K562 (cell line): Measurements from ENCODE around the gene MSN. TPM values are rescaled to one million over a fixed set of nuclear protein-coding genes. Genes with fewer than 3 reads are reported as not detected.

Source experiments
- ATAC-seq: fragments of 200-7000 bp; cut with Tn5 transposase; 3 replicates; pipeline ENCODE4 v1.9.1; 2020; ENCODE audit warnings: moderate library complexity
- BruUV-seq: library from RNA; stranded (reverse); fragments of 400-500 nt; replicated peaks from 2 replicates; lab custom pipeline; 2021; lab: Mats Ljungman, UMichigan
- CTCF ChIA-PET: fragments of 300-600 bp; formaldehyde crosslinking; extraction: SDS; loops from one replicate; lab custom pipeline; 2021; ENCODE audit warnings: low intra/inter-chr PET ratio; lab: Yijun Ruan, JAX
- POLR2A ChIA-PET: fragments of 300-600, 350-650 bp; sonication (Branson Sonifier 250); formaldehyde crosslinking; extraction: SDS; loops from one replicate; lab custom pipeline; 2021; ENCODE audit warnings: antibody characterized with exemption, inconsistent platforms; lab: Yijun Ruan, JAX
- DNase-seq, 4 experiments: peaks; one replicate each; pipeline versions ENCODE4 v3.0.0 to v3.0.0-alpha.2; 2011 to 2018; ENCODE audit warnings: low spot score in 3 of 4, mixed read lengths in 3 of 4; ENCODE audit errors: extremely low read depth in 1 of 4
- FAIRE-seq: peaks from 2 replicates; lab custom pipeline; 2011; peaks lifted over from hg19 to GRCh38; lab: Jason Lieb, UNC
- H2AFZ ChIP-seq: 2 replicates; pipeline ENCODE4 v1.6.0; 2011; ENCODE audit warnings: low read depth, low read length, control low read depth, inconsistent platforms
- H3K27ac ChIP-seq: fragments of 200-600 bp; 3 replicates; pipeline ENCODE4 v1.8.0; 2011; ENCODE audit warnings: low read depth, mild to moderate bottlenecking, control low read depth, inconsistent platforms, low read length, moderate library complexity, mixed read lengths; ENCODE audit errors: extremely low read depth
- H3K27me3 ChIP-seq, 2 experiments: fragments of 300-600 bp in 1 of 2; 2 replicates in 1 of 2; 3 replicates in 1 of 2; pipeline versions ENCODE4 v1.6.0 to v1.8.0; 2011; ENCODE audit warnings: inconsistent platforms in 2 of 2, low read length in 2 of 2, mild to moderate bottlenecking in 1 of 2, mixed read lengths in 1 of 2, moderate library complexity in 1 of 2; ENCODE audit not compliant: control insufficient read depth in 2 of 2, insufficient read depth in 2 of 2
- H3K36me3 ChIP-seq: fragments of 300-600 bp; 3 replicates; pipeline ENCODE4 v1.8.0; 2011; ENCODE audit warnings: mild to moderate bottlenecking, low read length, inconsistent platforms; ENCODE audit not compliant: control insufficient read depth, insufficient read depth
- H3K4me1 ChIP-seq, 2 experiments: fragments of 200-600 bp in 1 of 2; replicated peaks in 1 of 2; 2 replicates in 1 of 2; 3 replicates in 1 of 2; pipeline versions ENCODE4 v1.5.1 to v1.8.0; 2011; ENCODE audit warnings: inconsistent platforms in 2 of 2, low read length in 2 of 2, mild to moderate bottlenecking in 1 of 2, mixed read lengths in 1 of 2, moderate library complexity in 1 of 2; ENCODE audit not compliant: control insufficient read depth in 2 of 2, insufficient read depth in 2 of 2
- H3K4me2 ChIP-seq: 2 replicates; pipeline ENCODE4 v1.6.1; 2011; ENCODE audit warnings: low read length, control low read depth, inconsistent platforms, mixed read lengths; ENCODE audit not compliant: insufficient read depth
- H3K4me3 ChIP-seq: fragments of 200-600 bp; sonication (generic), shearing (Covaris generic); 2 replicates; pipeline ENCODE4 v1.5.1; 2016; ENCODE audit warnings: control low read depth, inconsistent platforms
- H3K79me2 ChIP-seq: fragments of 200-600 bp; 3 replicates; pipeline ENCODE4 v1.8.0; 2011; ENCODE audit warnings: low read length, inconsistent platforms; ENCODE audit not compliant: control insufficient read depth, insufficient read depth
- H3K9ac ChIP-seq, 2 experiments: 2 replicates each; pipeline versions ENCODE4 v1.6.0 to v1.6.1; 2011; ENCODE audit warnings: low read depth in 2 of 2, low read length in 2 of 2, control low read depth in 1 of 2, inconsistent platforms in 1 of 2, mild to moderate bottlenecking in 1 of 2, mixed read lengths in 1 of 2; ENCODE audit not compliant: insufficient read depth in 1 of 2
- H3K9me1 ChIP-seq: one replicate; pipeline ENCODE4 v1.6.0; 2011; ENCODE audit warnings: inconsistent platforms, mild to moderate bottlenecking, low read length, moderate library complexity; ENCODE audit not compliant: control insufficient read depth, insufficient read depth
- H3K9me3 ChIP-seq: replicated peaks from 2 replicates; pipeline ENCODE4 v1.5.1; 2011; ENCODE audit warnings: low read depth, low read length, inconsistent platforms; ENCODE audit not compliant: control insufficient read depth, insufficient read depth
- H4K20me1 ChIP-seq: replicated peaks from 2 replicates; pipeline ENCODE4 v1.6.1; 2011; ENCODE audit warnings: low read length, inconsistent platforms, mixed read lengths; ENCODE audit not compliant: control insufficient read depth, insufficient read depth
- ATF2 ChIP-seq: sonication (generic); formaldehyde crosslinking; IDR thresholded peaks from 2 replicates; pipeline ENCODE4 v1.8.1; 2022; ENCODE audit warnings: missing genetic modification reagents
- BHLHE40 ChIP-seq: IDR thresholded peaks from 2 replicates; pipeline ENCODE4 v1.6.1; 2011; ENCODE audit warnings: low read length, improper control_type of control experiment
- LARP7 ChIP-seq: fragments of 450-650 bp; IDR thresholded peaks from 2 replicates; pipeline ENCODE4 v1.6.1; 2016
- TCFL5 ChIP-seq: fragments of 250-450 bp; sonication (Bioruptor Pico); conservative IDR thresholded peaks from 2 replicates; pipeline ENCODE4 v1.6.1; 2021; ENCODE audit warnings: mild to moderate bottlenecking, moderate library complexity, matching md5 sums
- ZBED1 ChIP-seq: IDR thresholded peaks from 2 replicates; pipeline ENCODE4 v1.6.1; 2014
- ZNF232 ChIP-seq: sonication (generic); formaldehyde crosslinking; IDR thresholded peaks from 2 replicates; pipeline ENCODE4 v1.8.0; 2022; ENCODE audit warnings: mild to moderate bottlenecking, missing genetic modification reagents
- WGBS: fragments of 100-300 bp; shearing (Covaris generic); methylation state at CpG from one replicate; pipeline ENCODE4 v1.1.6; 2016; ENCODE audit warnings: low coverage, mixed read lengths; ENCODE audit not compliant: insufficient coverage; ENCODE audit errors: missing lambda C conversion rate; 5-methylcytosine and 5-hydroxymethylcytosine counted together
- in situ Hi-C: fragments of 300-500 bp; cut with MboI; formaldehyde crosslinking; loops from 4 replicates; pipeline ENCODE4 v1.15.0; 2018; ENCODE audit warnings: inconsistent platforms, mixed read lengths
- intact Hi-C: fragments of 100-400 bp; cut with micrococcal nuclease; formaldehyde crosslinking; loops from 2 replicates; pipeline ENCODE4 v1.14.2; 2022
- polyA plus RNA-seq, 8 experiments: library from polyadenylated mRNA; depleted of rRNA in 4 of 8; stranded (reverse) in 5 of 8; unstranded in 3 of 8; fragments of >200 nt; fragmentation: Nextera tagmentation in 2 of 8; fragmentation: Illumina TruSeq in 1 of 8; extraction: Ambion mirVana in 2 of 8; extraction: Trizol in 1 of 8; gene quantifications; 2 replicates each; pipeline versions ENCODE4 v1.2.1 to v1.2.3, GENCODE V29; 2011 to 2014; ENCODE audit warnings: inconsistent platforms in 1 of 8, missing spikeins in 1 of 8
- total RNA-seq, 7 experiments: library from RNA; depleted of rRNA in 6 of 7; stranded (reverse); fragments of >200 nt in 6 of 7; fragmentation: Illumina TruSeq in 2 of 7; extraction: Trizol in 2 of 7; gene quantifications; 2 replicates each; pipeline versions ENCODE4 v1.2.1 to v1.2.3, GENCODE V29; 2011 to 2021; ENCODE audit warnings: low replicate concordance in 1 of 7

MSN gene
- total and polyA plus RNA-seq, 9 of the 15 experiments (the other 6 are each of a cell fraction or from before 2014, with no cell fraction given) = 128 to 486 (median 237) TPM

- TF ChIP-seq TCFL5 (CRISPR knock-in tag) = no peak
- TF ChIP-seq ZNF232 (CRISPR knock-in tag) = no peak
- no peak for TF ChIP-seq ZBED1
- TF ChIP-seq LARP7 = no peak
Measured at GRCh38 chrX:65757943-65758342, 90.5 kb downstream of the MSN start (continued).

- H3K4me1 ChIP-seq = no peaks in the 10 kb centered on the region
- H3K36me3 ChIP-seq = no peaks in the 10 kb centered on the region
- no peak overlapping the region for H3K4me3 ChIP-seq
- FAIRE-seq (no peak), DNase-seq (no peak), ATAC-seq (no peak)
- TF ChIP-seq ATF2 (CRISPR knock-in tag) = no peak
- TF ChIP-seq BHLHE40 = no peak
- H3K9me3 ChIP-seq = no peaks in the 10 kb centered on the region
- no peaks in the 10 kb centered on the region for H4K20me1 ChIP-seq
- H3K9ac ChIP-seq = no peak overlapping the region
- intact Hi-C loops (no loop called here), in situ Hi-C loops (no loop called here)
- BruUV-seq = no TSS peak
- H3K4me2 ChIP-seq = no peak overlapping the region
- H3K79me2 ChIP-seq = no peaks in the 10 kb centered on the region
- 22% methylated on average over 1 of the region's 1 CpG for WGBS
- ChIA-PET POLR2A (no interaction called here), CTCF (no interaction called here)
- no peak overlapping the region for H3K27ac ChIP-seq
- no peaks in the 10 kb centered on the region for H3K9me1 ChIP-seq
- H3K27me3 ChIP-seq = no peaks in the 10 kb centered on the region
- H2AFZ ChIP-seq = no peak overlapping the region
Measured at GRCh38 chrX:65758505-65758904, 91.1 kb downstream of the MSN start.
